T-cell (primary cell): ENCODE data around the gene ARID5B. TPM values are rescaled to one million over a fixed set of nuclear protein-coding genes. Genes with fewer than 3 reads are reported as not detected.
A peak's percentile ranks its signal among the peaks of the same experiment; 100 is the strongest.

ENCODE experiments used
- ATAC-seq, 4 experiments: fragments of 200-7000 bp in 3 of 4; fragments of 150-1000 bp in 1 of 4; cut with Tn5 transposase; replicated peaks in 1 of 4; 1 replicate in 3 of 4; 2 replicates in 1 of 4; pipeline ENCODE4 v1.10.0; 2021; ENCODE audit warnings: moderate library complexity in 3 of 4, mild to moderate bottlenecking in 2 of 4, moderate number of reproducible peaks in 1 of 4
- CTCF ChIA-PET, 2 donors: fragments of 300-600 bp; sonication (Branson Sonifier 250); formaldehyde crosslinking; loops; one replicate each; lab custom pipeline; 2022; ENCODE audit warnings: antibody characterized with exemption in 2 of 2; lab: Charles Lee
- POLR2A ChIA-PET, 2 donors: fragments of 300-600 bp; sonication (Branson Sonifier 250); formaldehyde crosslinking; loops; one replicate each; lab custom pipeline; 2022; ENCODE audit warnings: antibody characterized with exemption in 2 of 2; lab: Charles Lee
- DNase-seq, 35 experiments: peaks; one replicate each; pipeline versions ENCODE4 v3.0.0 to v3.0.0-alpha.2; 2013 to 2023
- H3K27ac ChIP-seq: one replicate; pipeline ENCODE4 v1.5.1; 2013; ENCODE audit warnings: low read length
- H3K27me3 ChIP-seq, 2 experiments: replicated peaks in 1 of 2; 1 replicate in 1 of 2; 2 replicates in 1 of 2; pipeline versions ENCODE4 v1.6.1 to v1.7.0; 2013; ENCODE audit warnings: low read length in 1 of 2, mixed read lengths in 1 of 2; ENCODE audit not compliant: control insufficient read depth in 2 of 2, insufficient read depth in 2 of 2; ENCODE audit errors: extremely low read depth in 1 of 2
- H3K36me3 ChIP-seq, 2 donors: 1 replicate in 1 of 2; 2 replicates in 1 of 2; pipeline versions ENCODE4 v1.6.1 to v1.7.0; 2013; ENCODE audit warnings: low read length in 1 of 2; ENCODE audit not compliant: control insufficient read depth in 2 of 2, insufficient read depth in 1 of 2; ENCODE audit errors: extremely low read depth in 1 of 2
- H3K4me1 ChIP-seq, 2 experiments: 1 replicate in 1 of 2; 2 replicates in 1 of 2; pipeline versions ENCODE4 v1.6.1 to v1.7.0; 2013; ENCODE audit warnings: low read length in 2 of 2, mixed read lengths in 1 of 2; ENCODE audit not compliant: insufficient read depth in 2 of 2, control insufficient read depth in 1 of 2; ENCODE audit errors: extremely low read depth in 1 of 2
- H3K4me3 ChIP-seq, 2 donors: 1 replicate in 1 of 2; 2 replicates in 1 of 2; pipeline versions ENCODE4 v1.5.1 to v1.7.0; 2013; ENCODE audit warnings: mild to moderate bottlenecking in 2 of 2, low read length in 1 of 2, moderate library complexity in 1 of 2; ENCODE audit not compliant: control insufficient read depth in 1 of 2; ENCODE audit errors: extremely low read depth in 1 of 2
- H3K9me3 ChIP-seq: 2 replicates; pipeline ENCODE4 v1.7.0; 2013
- H3K27ac Mint-ChIP-seq, 2 donors: one replicate each; pipeline ENCODE4 v1.8.0; 2020 to 2021; ENCODE audit warnings: mild to moderate bottlenecking in 2 of 2, mixed read lengths in 2 of 2
- H3K27me3 Mint-ChIP-seq, 2 donors: one replicate each; pipeline ENCODE4 v1.8.0; 2021 to 2022; ENCODE audit warnings: mixed read lengths in 2 of 2
- H3K36me3 Mint-ChIP-seq: one replicate; pipeline ENCODE4 v1.8.0; 2021; ENCODE audit warnings: mixed read lengths
- H3K4me1 Mint-ChIP-seq, 3 donors: one replicate each; pipeline ENCODE4 v1.8.0; 2020 to 2022; ENCODE audit warnings: mixed read lengths in 3 of 3, mild to moderate bottlenecking in 1 of 3
- H3K4me3 Mint-ChIP-seq, 3 donors: one replicate each; pipeline ENCODE4 v1.8.0; 2020 to 2022; ENCODE audit warnings: mild to moderate bottlenecking in 3 of 3, mixed read lengths in 3 of 3, moderate library complexity in 3 of 3
- H3K9me3 Mint-ChIP-seq, 3 donors: one replicate each; pipeline ENCODE4 v1.8.0; 2020 to 2022; ENCODE audit warnings: mixed read lengths in 3 of 3
- WGBS: methylation state at CpG from one replicate; pipeline ENCODE4 v1.1.5; 2013; ENCODE audit warnings: missing lambda C conversion rate; ENCODE audit not compliant: insufficient coverage; 5-methylcytosine and 5-hydroxymethylcytosine counted together
- total RNA-seq, 35 experiments: library from RNA in 6 of 35; stranded (reverse) in 6 of 35; fragments of 120-200 nt in 1 of 35; gene quantifications; one replicate each; pipeline versions ENCODE4 v1.2.1 to v1.2.4 and lab custom pipeline; 2013 to 2026

ARID5B gene
- total RNA-seq, 5 donors from 2014 or later (not counting 1 experiment from before 2014, with no cell fraction given): 34.0 to 75.5 (median 42.5) TPM

DNA sequence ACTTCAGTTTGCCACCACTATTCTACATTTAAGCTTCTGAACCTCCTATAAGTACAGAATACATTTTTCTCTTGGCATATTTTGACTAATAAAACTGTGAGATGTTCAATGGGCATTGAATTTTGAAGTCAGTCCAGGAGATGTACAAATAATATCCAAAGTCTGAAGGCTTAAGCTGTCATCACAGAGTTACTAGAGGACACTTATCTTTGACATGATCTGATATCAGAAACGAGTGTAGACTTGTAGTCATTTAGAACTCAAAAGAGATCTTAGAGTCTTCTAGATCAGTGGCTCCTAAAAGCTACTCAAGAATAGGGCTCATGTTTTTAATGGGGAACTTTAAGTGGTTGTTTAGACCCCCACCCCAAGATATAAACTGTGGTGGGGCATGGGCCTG is 160.5 kb downstream of the ARID5B start:
- Mint-ChIP-seq H3K27me3 (no peaks in the 10 kb centered on the region), H3K4me3 (no peak overlapping the region), H3K4me1 (peaks cover 58 to 88% (median 84%) of the 10 kb centered on the region in 3 donors), H3K27ac (peak overlapping the region; percentile 41 to 87), H3K36me3 (peaks cover 87% of the 10 kb centered on the region), H3K9me3 (peaks cover 0 to 9% (median 0%) of the 10 kb centered on the region in 3 donors)
- POLR2A ChIA-PET: interaction anchor here in 1 of 2 donors (0.7 kb wide), 1 partner anchor 8 kb away, joined by 20 read pairs; no protein-coding TSS in a partner anchor
- no peak for DNase-seq
- no peak for ATAC-seq
- H3K27ac ChIP-seq: no peak overlapping the region
- WGBS: no CpG with 5 or more reads among the region's 1 CpG
- peaks cover 2 to 4% of the 10 kb centered on the region in 2 experiments for H3K4me1 ChIP-seq
- no peak overlapping the region for H3K4me3 ChIP-seq
- H3K27me3 ChIP-seq: no peaks in the 10 kb centered on the region
- CTCF ChIA-PET: interaction anchor here in 1 of 2 donors (0.7 to 1.9 kb wide), 2 partner anchors 23 to 35 kb away, joined by 4 to 7 read pairs; no protein-coding TSS in a partner anchor
- no peaks in the 10 kb centered on the region for H3K9me3 ChIP-seq
- H3K36me3 ChIP-seq: peaks cover 2 to 69% of the 10 kb centered on the region in 2 donors

GRCh38 chr10:62062752-62063512 is 161.4 kb downstream of the ARID5B start:
- Mint-ChIP-seq H3K27me3 (no peaks in the 10 kb centered on the region), H3K9me3 (peaks cover 0 to 9% (median 0%) of the 10 kb centered on the region in 3 donors), H3K27ac (peak overlapping the region; percentile 73 to 87), H3K4me1 (peaks cover 49 to 83% (median 78%) of the 10 kb centered on the region in 3 donors), H3K36me3 (peaks cover 82% of the 10 kb centered on the region), H3K4me3 (no peak overlapping the region)
- Histone ChIP-seq H3K27ac (no peak overlapping the region), H3K9me3 (no peaks in the 10 kb centered on the region), H3K4me3 (no peak overlapping the region), H3K27me3 (no peaks in the 10 kb centered on the region), H3K4me1 (peaks cover 2 to 4% of the 10 kb centered on the region in 2 experiments), H3K36me3 (peaks cover 2 to 66% of the 10 kb centered on the region in 2 donors)
- no CpG with 5 or more reads among the region's 4 CpGs for WGBS
- CTCF ChIA-PET: interaction anchor here (0.7 to 1.9 kb wide), 4 partner anchors 14 to 182 kb away, joined by 3 to 7 read pairs (median 4); no protein-coding TSS in a partner anchor
- no peak for DNase-seq
- POLR2A ChIA-PET: interaction anchor here (0.6 to 0.7 kb wide), 4 partner anchors 8 to 195 kb away, joined by 3 to 20 read pairs (median 6); no protein-coding TSS in a partner anchor
- no peak for ATAC-seq

- Histone ChIP-seq H3K27ac (no peak overlapping the region), H3K27me3 (no peaks in the 10 kb centered on the region), H3K4me3 (no peak overlapping the region), H3K9me3 (no peaks in the 10 kb centered on the region), H3K4me1 (peaks cover 2 to 4% of the 10 kb centered on the region in 2 experiments), H3K36me3 (peaks cover 2 to 56% of the 10 kb centered on the region in 2 donors)
- peaks cover 0 to 9% (median 0%) of the 10 kb centered on the region in 3 donors for H3K9me3 Mint-ChIP-seq
- H3K36me3 Mint-ChIP-seq: peaks cover 79% of the 10 kb centered on the region
- 100% methylated on average over 1 of the region's 3 CpGs for WGBS
- H3K27me3 Mint-ChIP-seq: no peaks in the 10 kb centered on the region
- ChIA-PET POLR2A (interaction anchor here in 1 of 2 donors (0.8 kb wide), 1 partner anchor 46 kb away, joined by 3 read pairs; no protein-coding TSS in a partner anchor), CTCF (interaction anchor here (0.6 to 1.1 kb wide), 4 partner anchors 13 to 869 kb away, joined by 3 read pairs; no protein-coding TSS in a partner anchor)
- no peak for ATAC-seq
- peak overlapping the region; percentile 36 to 72 for H3K27ac Mint-ChIP-seq
- no peak for DNase-seq
- H3K4me1 Mint-ChIP-seq: peaks cover 42 to 79% (median 75%) of the 10 kb centered on the region in 3 donors
- H3K4me3 Mint-ChIP-seq: no peak overlapping the region
Observed at GRCh38 chr10:62063795-62064472, 162.4 kb downstream of the ARID5B start.

GRCh38 chr10:62067560-62067959 is 166.1 kb downstream of the ARID5B start:
- DNase-seq (no peak), ATAC-seq (no peak)
- H3K9me3 Mint-ChIP-seq: no peaks in the 10 kb centered on the region
- peak overlapping the region; percentile 15 to 73 for H3K27ac Mint-ChIP-seq
- ChIA-PET POLR2A (no interaction called here), CTCF (interaction anchor here in 1 of 2 donors (1.1 kb wide), 1 partner anchor 13 kb away, joined by 4 read pairs; no protein-coding TSS in a partner anchor)
- H3K27me3 Mint-ChIP-seq: no peaks in the 10 kb centered on the region
- H3K27me3 ChIP-seq: no peaks in the 10 kb centered on the region
- H3K27ac ChIP-seq: no peak overlapping the region
- peaks cover 0 to 2% of the 10 kb centered on the region in 2 experiments for H3K4me1 ChIP-seq
- H3K4me3 ChIP-seq: no peak overlapping the region
- peaks cover 78% of the 10 kb centered on the region for H3K36me3 Mint-ChIP-seq
- H3K9me3 ChIP-seq: no peaks in the 10 kb centered on the region
- WGBS: no CpG with 5 or more reads among the region's 1 CpG
- peaks cover 8 to 65% of the 10 kb centered on the region in 2 donors for H3K36me3 ChIP-seq
- no peak overlapping the region for H3K4me3 Mint-ChIP-seq
- peaks cover 28 to 72% (median 72%) of the 10 kb centered on the region in 3 donors for H3K4me1 Mint-ChIP-seq

DNA sequence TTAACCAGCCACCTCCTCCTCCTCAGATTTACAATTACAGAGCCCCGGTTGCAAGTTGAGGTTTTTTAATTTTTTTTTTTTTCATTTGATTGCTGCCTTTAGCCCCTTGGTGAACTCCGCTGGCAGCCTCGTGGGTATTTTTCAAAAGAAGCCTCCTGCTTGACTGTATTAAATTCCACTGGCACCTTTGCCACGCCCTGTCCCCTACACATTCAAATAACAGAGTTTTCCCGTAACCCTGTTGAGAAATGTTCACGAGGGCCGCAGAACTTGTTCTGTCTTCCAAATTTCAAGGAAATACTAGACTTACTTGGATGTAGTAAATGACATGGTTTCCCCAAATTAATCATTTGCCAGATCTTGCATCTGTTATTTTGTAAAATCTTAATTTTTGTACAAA is 167.0 kb downstream of the ARID5B start:
- Mint-ChIP-seq H3K4me3 (no peak overlapping the region), H3K4me1 (peaks cover 29 to 73% (median 72%) of the 10 kb centered on the region in 3 donors), H3K27me3 (no peaks in the 10 kb centered on the region), H3K27ac (peak overlapping the region in 1 of 2 donors; percentile 22), H3K36me3 (peaks cover 79% of the 10 kb centered on the region), H3K9me3 (no peaks in the 10 kb centered on the region)
- Histone ChIP-seq H3K27ac (no peak overlapping the region), H3K36me3 (peaks cover 8 to 66% of the 10 kb centered on the region in 2 donors), H3K27me3 (no peaks in the 10 kb centered on the region), H3K4me1 (peaks cover 0 to 2% of the 10 kb centered on the region in 2 experiments), H3K4me3 (no peak overlapping the region), H3K9me3 (no peaks in the 10 kb centered on the region)
- ChIA-PET POLR2A (no interaction called here), CTCF (no interaction called here)
- no peak for DNase-seq
- ATAC-seq: no peak
- WGBS: 100% methylated on average over 2 of the region's 7 CpGs
